Measurements from ENCODE around the gene ZNF787. TPM values are rescaled to one million over a fixed set of nuclear protein-coding genes. Genes with fewer than 3 reads are reported as not detected.
A peak's percentile ranks its signal among the peaks of the same experiment; 100 is the strongest.

Gene ZNF787
- total RNA-seq, 3 donors from 2014 or later, result 41.5 to 45.8 (median 42.2) TPM

- H3K4me1 Mint-ChIP-seq (ENCODE audit: low read depth), result peaks cover 21% of the 10 kb centered on the region
- H3K4me3 Mint-ChIP-seq, result no peak overlapping the region
- no peaks in the 10 kb centered on the region for H3K36me3 Mint-ChIP-seq (ENCODE audit: insufficient read depth)
- H3K27me3 Mint-ChIP-seq (ENCODE audit: low read depth), result no peaks in the 10 kb centered on the region
- no peak for ATAC-seq
- DNase-seq, result no peak
- H3K9me3 Mint-ChIP-seq, result no peaks in the 10 kb centered on the region
Measured at GRCh38 chr19:56138069-56138468, 17.0 kb upstream of the ZNF787 start.

GRCh38 chr19:56137405-56137804 lies 16.3 kb upstream of the ZNF787 start:
- ATAC-seq, result no peak
- Mint-ChIP-seq H3K4me1 (ENCODE audit: low read depth) (peaks cover 21% of the 10 kb centered on the region), H3K9me3 (no peaks in the 10 kb centered on the region), H3K27me3 (ENCODE audit: low read depth) (peaks cover under 1% of the 10 kb centered on the region), H3K36me3 (ENCODE audit: insufficient read depth) (no peaks in the 10 kb centered on the region), H3K4me3 (no peak overlapping the region)
- no peak for DNase-seq

GRCh38 chr19:56136362-56136761 lies 15.3 kb upstream of the ZNF787 start:
- no peak for DNase-seq
- H3K9me3 Mint-ChIP-seq, result no peaks in the 10 kb centered on the region
- peaks cover 15% of the 10 kb centered on the region for H3K4me1 Mint-ChIP-seq (ENCODE audit: low read depth)
- no peaks in the 10 kb centered on the region for H3K36me3 Mint-ChIP-seq (ENCODE audit: insufficient read depth)
- no peak overlapping the region for H3K4me3 Mint-ChIP-seq
- no peak for ATAC-seq
- H3K27me3 Mint-ChIP-seq (ENCODE audit: low read depth), result peaks cover 2% of the 10 kb centered on the region

- H3K27me3 Mint-ChIP-seq (ENCODE audit: low read depth), result peaks cover 2% of the 10 kb centered on the region
- no peaks in the 10 kb centered on the region for H3K9me3 Mint-ChIP-seq
- H3K4me3 Mint-ChIP-seq, result no peak overlapping the region
- peaks cover 4% of the 10 kb centered on the region for H3K4me1 Mint-ChIP-seq (ENCODE audit: low read depth)
- no peaks in the 10 kb centered on the region for H3K36me3 Mint-ChIP-seq (ENCODE audit: insufficient read depth)
- DNase-seq, result no peak
- ATAC-seq, result no peak
Measured at GRCh38 chr19:56134654-56134921, 13.5 kb upstream of the ZNF787 start.

- H3K4me1 Mint-ChIP-seq (ENCODE audit: low read depth), result peaks cover 1% of the 10 kb centered on the region
- no peaks in the 10 kb centered on the region for H3K36me3 Mint-ChIP-seq (ENCODE audit: insufficient read depth)
- peaks cover 2% of the 10 kb centered on the region for H3K27me3 Mint-ChIP-seq (ENCODE audit: low read depth)
- no peak overlapping the region for H3K4me3 Mint-ChIP-seq
- no peak for ATAC-seq
- H3K9me3 Mint-ChIP-seq, result no peaks in the 10 kb centered on the region
- no peak for DNase-seq
Measured at GRCh38 chr19:56133858-56134653, 13.0 kb upstream of the ZNF787 start.

GRCh38 chr19:56132316-56132822 lies 11.3 kb upstream of the ZNF787 start:
- no peak overlapping the region for H3K4me3 Mint-ChIP-seq
- H3K27me3 Mint-ChIP-seq (ENCODE audit: low read depth), result peaks cover 2% of the 10 kb centered on the region
- no peaks in the 10 kb centered on the region for H3K9me3 Mint-ChIP-seq
- no peaks in the 10 kb centered on the region for H3K4me1 Mint-ChIP-seq (ENCODE audit: low read depth)
- no peak for ATAC-seq
- DNase-seq, result no peak
- H3K36me3 Mint-ChIP-seq (ENCODE audit: insufficient read depth), result no peaks in the 10 kb centered on the region

- no peak overlapping the region for H3K4me3 Mint-ChIP-seq
- no peak for DNase-seq
- no peaks in the 10 kb centered on the region for H3K9me3 Mint-ChIP-seq
- no peaks in the 10 kb centered on the region for H3K4me1 Mint-ChIP-seq (ENCODE audit: low read depth)
- no peak for ATAC-seq
- peaks cover 2% of the 10 kb centered on the region for H3K27me3 Mint-ChIP-seq (ENCODE audit: low read depth)
- H3K36me3 Mint-ChIP-seq (ENCODE audit: insufficient read depth), result no peaks in the 10 kb centered on the region
Measured at GRCh38 chr19:56131651-56132050, 10.6 kb upstream of the ZNF787 start.

- Mint-ChIP-seq H3K4me1 (ENCODE audit: low read depth) (peaks cover 2% of the 10 kb centered on the region), H3K4me3 (no peak overlapping the region), H3K27me3 (ENCODE audit: low read depth) (peaks cover 2% of the 10 kb centered on the region), H3K36me3 (ENCODE audit: insufficient read depth) (no peaks in the 10 kb centered on the region), H3K9me3 (no peaks in the 10 kb centered on the region)
- DNase-seq (no peak), ATAC-seq (no peak)
Measured at GRCh38 chr19:56130006-56130405, 8.9 kb upstream of the ZNF787 start.

GRCh38 chr19:56126983-56127780 lies 6.1 kb upstream of the ZNF787 start:
- ATAC-seq, result no peak
- no peak for DNase-seq
- H3K9me3 Mint-ChIP-seq, result no peaks in the 10 kb centered on the region
- peaks cover 16% of the 10 kb centered on the region for H3K4me1 Mint-ChIP-seq (ENCODE audit: low read depth)
- no peaks in the 10 kb centered on the region for H3K36me3 Mint-ChIP-seq (ENCODE audit: insufficient read depth)
- no peak overlapping the region for H3K4me3 Mint-ChIP-seq
- H3K27me3 Mint-ChIP-seq (ENCODE audit: low read depth), result no peaks in the 10 kb centered on the region

- DNase-seq (no peak), ATAC-seq (no peak)
- Mint-ChIP-seq H3K9me3 (no peaks in the 10 kb centered on the region), H3K36me3 (ENCODE audit: insufficient read depth) (no peaks in the 10 kb centered on the region), H3K4me1 (ENCODE audit: low read depth) (peaks cover 22% of the 10 kb centered on the region), H3K27me3 (ENCODE audit: low read depth) (no peaks in the 10 kb centered on the region), H3K4me3 (no peak overlapping the region)
Measured at GRCh38 chr19:56125806-56126590, 4.9 kb upstream of the ZNF787 start.

GRCh38 chr19:56124578-56124977 lies 3.5 kb upstream of the ZNF787 start:
- H3K4me1 Mint-ChIP-seq (ENCODE audit: low read depth), result peaks cover 27% of the 10 kb centered on the region
- no peaks in the 10 kb centered on the region for H3K36me3 Mint-ChIP-seq (ENCODE audit: insufficient read depth)
- no peak for DNase-seq
- no peak for ATAC-seq
- H3K4me3 Mint-ChIP-seq, result no peak overlapping the region
- H3K9me3 Mint-ChIP-seq, result no peaks in the 10 kb centered on the region
- H3K27me3 Mint-ChIP-seq (ENCODE audit: low read depth), result no peaks in the 10 kb centered on the region

GRCh38 chr19:56123266-56123891 lies 2.3 kb upstream of the ZNF787 start:
- H3K36me3 Mint-ChIP-seq (ENCODE audit: insufficient read depth), result no peaks in the 10 kb centered on the region
- H3K27me3 Mint-ChIP-seq (ENCODE audit: low read depth), result no peaks in the 10 kb centered on the region
- peaks cover 36% of the 10 kb centered on the region for H3K4me1 Mint-ChIP-seq (ENCODE audit: low read depth)
- DNase-seq, result no peak
- no peak for ATAC-seq
- no peaks in the 10 kb centered on the region for H3K9me3 Mint-ChIP-seq
- no peak overlapping the region for H3K4me3 Mint-ChIP-seq

GRCh38 chr19:56120371-56121179 lies 520 bp downstream of the ZNF787 start:
- H3K9me3 Mint-ChIP-seq, result no peaks in the 10 kb centered on the region
- no peaks in the 10 kb centered on the region for H3K36me3 Mint-ChIP-seq (ENCODE audit: insufficient read depth)
- ATAC-seq (peak; percentile 30 to 32), DNase-seq (peak; percentile 82)
- peak overlapping the region; percentile 87 for H3K4me3 Mint-ChIP-seq
- H3K27me3 Mint-ChIP-seq (ENCODE audit: low read depth), result no peaks in the 10 kb centered on the region
- peaks cover 44% of the 10 kb centered on the region for H3K4me1 Mint-ChIP-seq (ENCODE audit: low read depth)

All from activated T-cell treated with anti-CD3 and anti-CD28 coated beads, Interleukin-2, amount 50 U/mL, for 4 hours (primary cell).